Endothelial cell of umbilical vein (primary cell): ENCODE data around the gene TCP10L.

Source experiments
- POLR2A ChIP-seq: IDR thresholded peaks from 2 replicates; pipeline ENCODE4 v1.6.1; 2012; ENCODE audit warnings: low read depth, mild to moderate bottlenecking, control low read depth, low read length
- POLR2AphosphoS5 ChIP-seq: IDR thresholded peaks from 2 replicates; pipeline ENCODE4 v1.6.1; 2012; ENCODE audit warnings: low read depth, mild to moderate bottlenecking, control low read depth, low read length, moderate library complexity; ENCODE audit not compliant: insufficient read depth
- TF ChIP-seq, protein P1 (sequence below), 2 donors: IDR thresholded peaks; 1 replicate in 1 of 2; 2 replicates in 1 of 2; pipeline ENCODE4 v1.5.1; 2011; ENCODE audit warnings: low read length in 2 of 2, mild to moderate bottlenecking in 2 of 2, moderate library complexity in 2 of 2, control low read depth in 1 of 2, inconsistent platforms in 1 of 2, low read depth in 1 of 2; ENCODE audit not compliant: insufficient read depth in 1 of 2; ENCODE audit errors: extremely low read depth in 1 of 2

- TF ChIP-seq, protein P1, sequence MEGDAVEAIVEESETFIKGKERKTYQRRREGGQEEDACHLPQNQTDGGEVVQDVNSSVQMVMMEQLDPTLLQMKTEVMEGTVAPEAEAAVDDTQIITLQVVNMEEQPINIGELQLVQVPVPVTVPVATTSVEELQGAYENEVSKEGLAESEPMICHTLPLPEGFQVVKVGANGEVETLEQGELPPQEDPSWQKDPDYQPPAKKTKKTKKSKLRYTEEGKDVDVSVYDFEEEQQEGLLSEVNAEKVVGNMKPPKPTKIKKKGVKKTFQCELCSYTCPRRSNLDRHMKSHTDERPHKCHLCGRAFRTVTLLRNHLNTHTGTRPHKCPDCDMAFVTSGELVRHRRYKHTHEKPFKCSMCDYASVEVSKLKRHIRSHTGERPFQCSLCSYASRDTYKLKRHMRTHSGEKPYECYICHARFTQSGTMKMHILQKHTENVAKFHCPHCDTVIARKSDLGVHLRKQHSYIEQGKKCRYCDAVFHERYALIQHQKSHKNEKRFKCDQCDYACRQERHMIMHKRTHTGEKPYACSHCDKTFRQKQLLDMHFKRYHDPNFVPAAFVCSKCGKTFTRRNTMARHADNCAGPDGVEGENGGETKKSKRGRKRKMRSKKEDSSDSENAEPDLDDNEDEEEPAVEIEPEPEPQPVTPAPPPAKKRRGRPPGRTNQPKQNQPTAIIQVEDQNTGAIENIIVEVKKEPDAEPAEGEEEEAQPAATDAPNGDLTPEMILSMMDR (IDR thresholded peaks at IDR 0.05; ENCODE audit: extremely low read depth in 1 of 2, insufficient read depth in 1 of 2, low read depth in 1 of 2, low read length in 2 of 2) = no peak
- TF ChIP-seq POLR2A (no peak), POLR2AphosphoS5 (no peak)
These were observed 22.4 kb downstream of the TCP10L start for GRCh38 chr21:32562915-32563314.
